ENCODE results near the gene CDKN2AIPNL.
"Not testable (repeated sequence)": the region's sequence is repeated elsewhere in the genome, so short reads cannot be mapped to it uniquely, and the experiment has no call there.

CDKN2AIPNL gene

GRCh38 chr5:134406390-134406789 lies 5.3 kb downstream of the CDKN2AIPNL start:
- DNase-seq (ENCODE audit: insufficient read length, low spot score) = no peak
- FAIRE-seq = no peak

GRCh38 chr5:134403951-134404350 lies 7.7 kb downstream of the CDKN2AIPNL start:
- no peak for FAIRE-seq
- no peak for DNase-seq (ENCODE audit: insufficient read length, low spot score)

- FAIRE-seq (no peak), DNase-seq (ENCODE audit: insufficient read length, low spot score) (no peak)
Observed at GRCh38 chr5:134398609-134399155, 13.0 kb downstream of the CDKN2AIPNL start.

- FAIRE-seq = no peak
- no peak for DNase-seq (ENCODE audit: insufficient read length, low spot score)
Observed at GRCh38 chr5:134397196-134397595, 14.5 kb downstream of the CDKN2AIPNL start.

- DNase-seq (ENCODE audit: insufficient read length, low spot score) (no peak), FAIRE-seq (no peak)
Observed at GRCh38 chr5:134396274-134396673, 15.4 kb downstream of the CDKN2AIPNL start.

GRCh38 chr5:134394932-134395331 lies 16.7 kb downstream of the CDKN2AIPNL start:
- FAIRE-seq = no peak

GRCh38 chr5:134392301-134392700 lies 19.4 kb downstream of the CDKN2AIPNL start:
- no peak for DNase-seq (ENCODE audit: insufficient read length, low spot score)

More at GRCh38 chr5:134394932-134395331, 16.7 kb downstream of the CDKN2AIPNL start:
- no peak for DNase-seq (ENCODE audit: insufficient read length, low spot score)

GRCh38 chr5:134387443-134387842 lies 24.2 kb downstream of the CDKN2AIPNL start:
- no peak for FAIRE-seq
- DNase-seq (ENCODE audit: insufficient read length, low spot score) = no peak

More at GRCh38 chr5:134392301-134392700, 19.4 kb downstream of the CDKN2AIPNL start:
- FAIRE-seq = no peak

GRCh38 chr5:134383980-134384697 lies 27.5 kb downstream of the CDKN2AIPNL start:
- FAIRE-seq (peak; percentile 45), DNase-seq (ENCODE audit: insufficient read length, low spot score) (no peak)

GRCh38 chr5:134382204-134382603 lies 29.5 kb downstream of the CDKN2AIPNL start:
- DNase-seq (ENCODE audit: insufficient read length, low spot score); FAIRE-seq: not testable (repeated sequence)

GRCh38 chr5:134380346-134380745 lies 31.3 kb downstream of the CDKN2AIPNL start:
- DNase-seq (ENCODE audit: insufficient read length, low spot score) = no peak
- no peak for FAIRE-seq

GRCh38 chr5:134374232-134374631 lies 37.4 kb downstream of the CDKN2AIPNL start:
- no peak for DNase-seq (ENCODE audit: insufficient read length, low spot score)
- FAIRE-seq = no peak

GRCh38 chr5:134373633-134374032 lies 38.0 kb downstream of the CDKN2AIPNL start:
- FAIRE-seq; DNase-seq (ENCODE audit: insufficient read length, low spot score): not testable (repeated sequence)

GRCh38 chr5:134371834-134372340 lies 39.8 kb downstream of the CDKN2AIPNL start:
- FAIRE-seq = peak; percentile 74
- DNase-seq (ENCODE audit: insufficient read length, low spot score) = no peak

GRCh38 chr5:134370871-134371833 lies 40.5 kb downstream of the CDKN2AIPNL start, which contains the start of gene UBE2B:
UBE2B (plus strand) TSS chr5:134371569; CDS start chr5:134371596, 27 bp downstream.
- DNase-seq (ENCODE audit: insufficient read length, low spot score) = peak; percentile 76
- peak; percentile 100 for FAIRE-seq

GRCh38 chr5:134370311-134370870 lies 41.3 kb downstream of the CDKN2AIPNL start:
- DNase-seq (ENCODE audit: insufficient read length, low spot score) (no peak), FAIRE-seq (no peak)

- FAIRE-seq = no peak
- DNase-seq (ENCODE audit: insufficient read length, low spot score) = no peak
Observed at GRCh38 chr5:134365604-134366003, 46.1 kb downstream of the CDKN2AIPNL start.

GRCh38 chr5:134355681-134356080 lies 56.0 kb downstream of the CDKN2AIPNL start:
- FAIRE-seq = no peak

More at GRCh38 chr5:134355681-134356080, 56.0 kb downstream of the CDKN2AIPNL start:
- no peak for DNase-seq (ENCODE audit: insufficient read length, low spot score)

Measured in GM19239 (cell line).